HG03571 (cell line): ENCODE data around the gene NCAPG2.

Source experiments
- ATAC-seq: cut with Tn5 transposase; IDR thresholded peaks from one replicate; pipeline ENCODE4 v1.9.1; 2021; ENCODE audit not compliant: unreplicated experiment

Gene NCAPG2

DNA sequence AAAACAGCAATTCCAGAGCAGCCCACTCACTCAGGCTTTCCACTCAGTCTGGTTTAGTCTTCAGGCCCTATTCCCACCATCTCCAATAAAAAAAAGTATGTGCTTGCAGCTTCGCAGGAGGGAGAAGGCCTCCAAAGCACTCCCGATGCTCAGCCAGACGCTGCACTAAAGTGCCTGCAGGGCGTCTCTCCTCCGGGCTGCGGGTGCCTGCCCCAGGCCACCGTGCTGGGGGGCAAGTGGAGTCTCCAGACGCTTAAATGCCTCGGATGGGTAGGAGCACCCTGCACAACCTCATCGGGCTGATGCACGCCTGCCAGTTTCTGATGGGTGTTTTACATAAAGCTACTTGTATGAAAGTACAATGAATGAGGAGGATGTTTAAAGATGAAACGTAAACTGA, 31.3 kb upstream of the NCAPG2 start:
- no peak for ATAC-seq

DNA sequence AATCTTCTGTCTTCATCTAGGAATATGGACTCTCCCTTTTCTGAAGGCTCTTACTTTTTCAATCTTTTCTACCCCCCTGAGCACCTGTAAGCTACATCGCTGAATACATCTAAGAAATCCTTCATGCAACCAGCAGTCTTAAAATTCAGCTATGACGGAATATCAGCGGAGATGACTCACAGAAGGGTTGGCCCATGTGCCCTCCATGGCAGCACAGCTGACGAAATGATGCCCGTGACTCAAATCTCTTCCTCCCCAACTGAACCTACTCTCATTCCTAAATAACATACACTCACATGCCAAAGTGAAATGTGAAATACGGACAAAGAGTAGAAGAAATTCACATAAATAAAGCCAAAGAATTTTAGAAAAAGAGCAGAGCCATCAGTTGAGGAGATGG, 30.3 kb upstream of the NCAPG2 start:
- no peak for ATAC-seq

DNA sequence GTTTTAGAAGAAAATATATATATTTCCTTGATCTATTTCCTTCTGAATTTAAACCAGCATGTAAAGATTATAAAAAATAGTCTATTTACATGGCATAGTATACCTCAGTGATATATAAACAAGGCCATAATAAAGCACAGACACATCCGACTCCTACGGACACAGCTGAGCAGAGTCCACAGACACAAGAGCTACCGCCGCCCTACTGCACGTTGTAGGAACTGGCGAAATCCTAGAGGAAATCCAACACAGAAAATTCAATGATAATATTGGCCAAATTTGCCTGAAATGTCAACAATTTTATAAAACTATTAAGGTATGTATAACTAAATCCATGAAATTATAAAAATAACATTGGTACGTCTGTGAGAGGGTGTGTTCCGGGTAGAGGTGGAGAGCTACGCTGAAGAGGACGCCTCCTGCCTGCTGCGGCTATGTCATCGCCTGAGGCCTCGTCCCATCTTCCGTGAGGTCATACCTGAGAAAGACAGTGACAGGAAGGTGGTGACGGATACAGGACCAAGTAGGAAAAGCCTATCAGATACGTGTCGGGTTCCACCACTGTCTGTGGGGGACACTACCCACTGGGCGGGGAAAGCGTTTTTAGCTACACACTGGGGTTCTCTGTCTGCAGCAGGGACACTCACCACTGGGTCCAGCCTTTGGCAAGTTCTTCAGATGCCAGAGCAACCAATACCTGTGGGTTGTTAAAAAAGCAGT, 29.3 kb upstream of the NCAPG2 start:
- ATAC-seq, result no peak

DNA sequence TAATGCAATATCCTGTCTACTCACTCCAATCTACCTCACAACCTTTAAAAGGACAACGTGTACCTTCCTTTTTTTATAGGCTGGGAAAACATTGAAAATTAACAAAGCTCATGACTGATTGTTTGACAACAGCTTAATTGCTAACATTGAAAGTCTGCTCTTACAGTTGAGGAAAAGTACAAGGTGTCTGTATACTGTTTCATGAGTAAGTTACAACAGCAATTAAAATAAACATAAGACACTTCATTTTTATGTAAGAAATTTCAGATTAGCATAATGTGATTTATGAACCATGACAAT, 28.6 kb upstream of the NCAPG2 start:
- no peak for ATAC-seq

DNA sequence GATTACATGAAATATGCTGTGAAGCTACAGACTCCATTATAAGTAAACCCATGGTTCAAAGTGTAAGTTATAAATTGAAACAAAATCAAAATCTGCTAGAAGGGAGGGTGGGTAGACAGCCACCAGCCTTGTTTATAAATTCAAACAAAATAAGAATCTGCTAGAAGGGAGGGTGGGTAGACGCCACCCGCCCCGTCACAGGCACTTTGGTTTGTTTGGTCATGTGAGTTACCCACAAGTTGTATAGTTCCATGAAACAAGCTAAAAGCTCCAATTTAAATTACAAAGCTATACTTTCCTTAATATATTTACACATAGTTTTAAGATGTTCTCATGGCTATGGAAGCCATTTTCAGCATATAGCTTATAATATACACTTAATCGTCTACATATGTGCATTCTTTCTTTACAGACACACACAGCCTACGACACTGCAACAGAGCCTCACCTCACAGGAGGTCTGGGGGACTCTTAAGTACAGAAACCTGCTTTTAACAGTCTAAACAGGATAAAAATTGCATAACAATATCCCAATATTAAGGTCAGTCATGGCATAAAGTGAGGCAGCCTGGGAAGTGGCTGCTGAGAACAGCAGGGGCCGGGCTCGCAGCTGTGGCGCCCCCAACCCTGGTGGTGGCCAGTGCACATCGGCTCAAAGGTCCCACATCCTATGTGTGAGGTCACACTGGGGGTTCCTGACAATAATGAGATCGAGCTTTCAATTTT, 28.1 kb upstream of the NCAPG2 start:
- no peak for ATAC-seq

DNA sequence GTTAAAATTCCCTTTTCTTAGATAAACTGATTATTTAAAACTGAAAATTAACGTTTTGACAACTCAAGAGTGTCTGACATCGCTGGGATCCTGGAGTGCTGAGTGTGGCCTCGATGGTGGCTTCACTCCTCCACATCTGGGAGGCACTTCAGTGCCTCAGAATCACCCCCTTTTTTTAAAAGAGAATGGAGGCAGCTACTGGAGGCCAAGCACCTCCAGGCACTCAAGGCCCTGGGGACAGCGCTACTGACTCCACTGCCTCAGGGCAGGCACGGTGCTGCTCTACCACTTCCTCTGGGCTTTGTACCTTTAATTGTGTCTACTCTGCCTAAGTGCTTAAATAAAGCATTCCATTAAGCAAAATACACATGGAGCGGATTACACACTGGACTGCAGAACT, 27.2 kb upstream of the NCAPG2 start:
- ATAC-seq, result no peak

DNA sequence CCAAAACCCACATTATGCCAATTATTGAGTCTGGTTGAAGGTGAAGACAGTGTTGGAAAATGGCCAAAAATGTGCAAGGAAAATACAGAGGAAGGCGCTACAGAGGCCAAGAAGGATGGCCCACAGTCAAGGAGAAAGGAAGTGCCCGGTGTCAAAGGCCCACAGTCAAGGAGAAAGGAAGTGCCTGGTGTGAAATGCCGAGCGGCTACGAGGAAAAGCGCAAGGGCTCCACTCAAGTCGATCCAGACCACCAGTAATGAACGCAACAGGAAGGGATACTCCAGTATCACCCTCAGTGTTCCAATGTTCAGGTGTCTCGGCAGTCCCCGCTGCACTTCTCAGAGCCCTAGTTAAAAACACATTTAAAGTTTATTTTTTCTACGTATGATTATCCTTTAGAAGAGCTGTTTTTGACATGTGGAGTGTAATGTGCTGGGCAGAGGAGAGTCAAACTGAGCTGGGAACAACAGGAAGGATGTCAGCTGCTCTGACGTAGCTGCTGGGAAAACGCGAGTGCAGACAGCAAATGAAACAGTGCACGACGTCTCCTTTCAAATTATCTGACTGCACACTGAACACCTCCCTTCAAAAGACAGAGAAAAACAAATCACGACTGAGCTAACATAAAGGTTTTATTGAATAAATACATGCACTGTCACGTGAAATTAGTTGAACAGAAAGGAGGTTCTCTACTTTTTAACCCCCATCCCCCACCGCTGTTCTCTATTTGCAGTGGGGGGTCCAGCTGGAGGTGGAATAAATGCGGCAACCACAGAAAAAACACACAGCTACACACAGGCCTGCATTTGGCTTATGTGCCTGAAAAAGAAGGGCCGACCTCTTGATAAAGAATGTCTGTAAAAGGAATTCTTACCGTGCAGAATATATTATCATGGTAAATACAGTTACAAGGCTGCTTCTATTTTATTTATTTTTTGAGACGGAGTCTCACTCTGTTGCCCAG, 26.1 kb upstream of the NCAPG2 start:
- no peak for ATAC-seq

DNA sequence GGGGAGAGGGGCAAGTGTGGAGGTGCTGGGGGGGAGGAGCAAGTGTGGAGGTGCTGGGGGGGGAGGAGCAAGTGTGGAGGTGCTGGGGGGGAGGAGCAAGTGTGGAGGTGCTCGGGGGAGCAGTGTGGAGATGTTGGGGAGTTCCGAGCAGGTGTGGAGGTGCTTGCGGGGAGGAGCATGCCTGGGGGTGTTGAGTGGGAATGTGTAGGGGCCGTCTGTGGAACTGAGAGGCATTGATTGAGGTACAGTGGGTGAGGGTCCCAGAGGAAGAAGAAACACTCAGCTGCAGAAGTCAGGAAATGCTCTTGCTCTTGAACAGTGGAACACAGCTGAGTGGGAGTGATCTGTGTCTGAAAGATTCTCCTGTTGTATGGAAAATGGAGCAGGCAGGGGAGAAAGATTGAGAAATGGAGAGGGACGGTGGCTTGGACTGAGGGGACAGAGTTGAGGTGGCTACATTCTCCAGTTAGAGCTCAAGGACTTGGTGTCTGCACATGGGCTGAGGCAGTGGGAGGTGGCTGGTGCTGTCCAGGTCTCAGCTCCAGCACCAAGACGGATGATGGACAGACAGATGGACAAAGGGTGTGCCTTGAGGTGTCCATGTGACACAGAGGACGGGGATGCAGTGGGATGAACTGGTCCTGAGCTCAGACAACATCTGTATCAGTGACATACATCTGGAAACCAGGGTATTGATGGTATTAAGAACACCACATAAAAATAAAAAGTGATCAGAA, 25.2 kb upstream of the NCAPG2 start:
- no peak for ATAC-seq

DNA sequence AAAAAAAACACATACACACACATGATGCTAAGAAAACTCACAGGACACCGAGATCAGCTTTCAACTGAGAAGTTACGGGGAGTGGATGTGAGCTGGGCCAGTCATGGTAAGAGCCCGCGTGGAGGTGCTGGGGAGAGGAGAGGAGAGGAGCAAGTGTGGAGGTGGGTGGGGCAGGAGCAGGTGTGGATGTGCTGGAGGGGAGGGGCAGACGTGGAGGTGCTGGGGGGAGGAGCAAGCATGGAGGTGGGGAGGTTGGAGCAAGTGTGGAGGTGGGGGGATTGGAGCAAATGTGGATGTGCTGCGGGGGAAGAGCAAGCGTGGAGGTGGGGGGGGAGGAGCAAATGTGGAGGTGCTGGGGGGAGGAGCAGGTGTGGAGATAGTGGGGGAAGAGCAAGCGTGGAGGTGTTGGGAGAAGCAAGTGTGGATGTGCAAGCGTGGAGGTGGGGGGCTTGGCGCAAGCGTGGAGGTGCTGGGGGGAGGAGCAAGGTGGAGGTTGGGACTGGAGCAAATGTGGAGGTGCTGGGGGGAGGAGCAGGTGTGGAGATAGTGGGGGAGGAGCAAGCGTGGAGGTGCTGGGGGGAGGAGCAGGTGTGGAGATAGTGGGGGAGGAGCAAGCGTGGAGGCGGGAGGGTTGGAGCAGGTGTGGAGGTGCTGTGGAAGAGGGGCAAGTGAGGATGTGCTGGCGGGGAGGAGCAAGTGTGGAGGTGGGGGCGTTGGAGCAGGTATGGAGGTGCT, 24.5 kb upstream of the NCAPG2 start:
- no peak for ATAC-seq

DNA sequence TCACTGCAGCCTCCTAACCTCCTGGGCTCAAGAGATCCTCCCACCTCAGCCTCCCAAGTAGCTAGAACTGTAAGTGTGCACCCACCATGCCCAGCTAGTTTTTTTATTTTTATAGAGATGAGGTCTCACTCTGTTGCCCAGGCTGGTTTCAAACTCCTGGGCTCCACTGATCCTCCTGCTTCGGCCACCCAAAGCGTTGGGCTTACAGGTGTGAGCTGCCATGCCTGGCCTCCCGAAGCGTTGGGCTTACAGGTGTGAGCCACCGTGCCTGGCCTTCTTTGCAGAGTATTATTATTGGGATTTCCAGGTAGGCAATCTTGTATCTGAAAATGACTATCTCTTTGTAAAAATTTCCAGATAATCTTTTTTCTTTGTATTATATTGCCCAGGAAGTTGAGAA, 23.1 kb upstream of the NCAPG2 start:
- no peak for ATAC-seq

DNA sequence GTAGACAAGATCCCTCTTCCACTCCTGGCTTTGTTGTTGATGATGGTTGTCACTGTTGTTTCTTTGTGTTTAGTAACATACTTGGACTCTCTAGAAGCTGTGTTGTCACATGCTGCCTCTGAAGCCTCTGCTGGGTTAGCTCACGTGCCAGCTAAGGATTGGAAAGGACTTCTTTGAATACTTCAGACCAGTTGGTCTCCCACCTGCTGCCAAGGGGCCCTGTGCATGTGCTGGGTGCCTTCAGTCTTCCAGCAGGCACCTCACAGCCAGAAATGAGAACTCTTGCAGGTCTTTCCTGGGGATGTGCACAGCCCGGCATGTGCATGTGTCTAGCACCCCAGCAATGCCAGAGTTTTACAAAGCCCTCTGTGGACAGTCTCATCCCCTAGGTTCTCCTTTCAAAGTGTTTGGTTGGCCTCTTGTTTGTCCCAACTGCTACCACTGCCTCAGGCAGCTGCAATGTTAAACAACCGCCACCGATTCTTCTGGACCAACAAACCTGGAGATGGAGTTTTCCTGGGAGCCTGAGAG, 21.7 kb upstream of the NCAPG2 start:
- ATAC-seq, result no peak

DNA sequence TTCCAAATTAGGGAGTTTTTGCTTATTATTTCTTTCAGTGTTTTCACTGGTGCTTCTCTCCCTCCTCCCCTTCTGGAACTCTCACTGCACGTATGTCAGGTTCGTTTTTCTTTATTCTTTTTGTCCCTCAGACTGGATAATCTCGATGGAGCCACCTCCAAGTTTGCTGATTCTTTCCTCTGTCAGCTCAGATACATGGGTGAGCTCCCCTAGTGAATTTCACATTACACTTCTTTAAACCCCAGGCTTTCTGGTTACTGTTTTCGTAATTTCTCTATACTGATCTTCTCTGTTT, 20.8 kb upstream of the NCAPG2 start:
- ATAC-seq, result no peak

DNA sequence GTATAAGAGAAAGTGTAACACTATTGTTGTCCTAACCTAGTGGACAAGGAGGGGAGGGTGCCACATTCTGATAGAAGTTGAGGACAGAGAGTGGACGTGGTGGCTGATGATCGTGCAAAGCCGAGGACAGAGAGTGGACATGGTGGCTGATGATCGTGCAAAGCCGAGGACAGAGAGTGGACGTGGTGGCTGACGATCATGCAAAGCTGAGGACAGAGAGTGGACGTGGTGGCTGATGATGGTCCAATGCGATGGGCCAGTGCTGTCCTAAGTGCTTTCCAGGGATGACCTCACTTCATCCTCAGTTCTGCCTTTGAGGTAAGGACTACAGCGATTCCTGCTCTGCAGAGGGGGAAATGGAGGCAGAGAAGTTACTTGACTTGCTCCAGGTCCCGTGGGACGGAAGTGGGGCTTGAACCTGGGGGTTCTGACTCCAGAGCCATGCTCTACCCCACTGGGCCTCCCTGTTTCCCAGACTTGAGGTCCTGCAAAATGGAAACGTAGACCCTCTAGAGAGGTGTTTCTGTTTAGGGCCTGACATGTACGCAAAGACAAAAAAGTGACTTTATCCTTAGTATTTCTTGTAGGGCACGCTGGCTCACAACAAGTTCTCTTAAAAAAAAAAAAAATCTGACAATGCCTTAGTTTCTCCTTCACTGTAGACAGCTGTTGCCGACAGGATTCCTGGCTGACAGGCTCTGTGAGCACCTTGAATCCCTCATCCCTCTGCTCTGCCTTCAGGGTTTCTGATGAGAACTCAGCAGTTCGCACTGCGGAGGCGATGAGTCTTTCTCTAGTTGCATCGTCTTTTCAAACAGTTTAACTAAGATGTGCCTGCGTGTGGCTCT, 20.3 kb upstream of the NCAPG2 start:
- no peak for ATAC-seq

DNA sequence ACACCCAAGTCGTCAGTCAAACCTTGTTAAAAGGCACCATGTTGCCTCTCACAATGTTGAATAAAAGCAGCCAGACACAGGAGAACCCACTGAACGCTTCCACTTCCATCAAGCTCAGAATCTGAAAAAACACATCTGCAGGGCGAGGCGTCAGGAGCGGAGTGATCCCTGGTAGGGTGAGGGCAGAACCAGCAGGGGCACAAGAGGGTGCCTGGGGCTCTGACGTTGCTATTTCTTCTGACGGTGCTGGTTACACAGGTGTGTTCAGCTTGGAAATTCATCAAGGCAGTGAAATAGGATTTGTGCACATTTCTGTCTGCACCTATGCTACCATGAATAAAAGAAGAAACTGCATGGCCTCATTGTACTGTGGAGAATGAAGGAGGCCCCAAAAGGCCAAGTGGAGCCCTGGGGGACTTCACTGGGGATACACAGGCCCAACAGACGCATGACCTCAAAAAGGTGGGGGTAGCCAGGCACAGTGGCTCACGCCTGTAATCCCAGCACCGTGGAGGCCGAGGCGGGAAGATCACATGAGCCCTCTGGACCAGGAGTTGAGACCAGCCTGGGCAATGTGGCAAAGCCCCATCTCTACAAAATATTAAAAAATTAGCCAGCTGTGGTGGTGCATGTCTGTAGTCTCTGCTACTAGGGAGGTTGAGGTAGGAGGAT, 19.2 kb upstream of the NCAPG2 start:
- ATAC-seq, result no peak

DNA sequence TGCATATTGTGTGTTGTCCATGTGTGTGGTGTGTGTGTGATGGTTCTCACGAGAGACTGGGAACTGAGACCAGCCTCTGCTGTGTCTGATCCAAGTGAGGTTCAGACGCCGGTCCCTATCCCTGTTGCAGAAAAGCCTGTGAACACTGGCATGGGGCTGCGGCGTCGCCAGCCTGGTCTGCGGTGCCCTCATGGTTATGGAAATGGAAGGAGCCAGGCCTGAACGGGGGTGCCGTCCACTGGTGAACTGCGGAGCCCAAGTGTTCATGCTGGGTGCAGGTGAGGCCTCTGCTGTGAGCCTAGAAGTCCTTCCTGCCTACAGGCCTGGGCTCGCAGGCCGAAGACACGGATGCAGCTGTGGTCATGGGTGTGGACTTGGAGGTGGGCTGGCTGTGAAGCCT, 18.7 kb upstream of the NCAPG2 start:
- ATAC-seq, result no peak

DNA sequence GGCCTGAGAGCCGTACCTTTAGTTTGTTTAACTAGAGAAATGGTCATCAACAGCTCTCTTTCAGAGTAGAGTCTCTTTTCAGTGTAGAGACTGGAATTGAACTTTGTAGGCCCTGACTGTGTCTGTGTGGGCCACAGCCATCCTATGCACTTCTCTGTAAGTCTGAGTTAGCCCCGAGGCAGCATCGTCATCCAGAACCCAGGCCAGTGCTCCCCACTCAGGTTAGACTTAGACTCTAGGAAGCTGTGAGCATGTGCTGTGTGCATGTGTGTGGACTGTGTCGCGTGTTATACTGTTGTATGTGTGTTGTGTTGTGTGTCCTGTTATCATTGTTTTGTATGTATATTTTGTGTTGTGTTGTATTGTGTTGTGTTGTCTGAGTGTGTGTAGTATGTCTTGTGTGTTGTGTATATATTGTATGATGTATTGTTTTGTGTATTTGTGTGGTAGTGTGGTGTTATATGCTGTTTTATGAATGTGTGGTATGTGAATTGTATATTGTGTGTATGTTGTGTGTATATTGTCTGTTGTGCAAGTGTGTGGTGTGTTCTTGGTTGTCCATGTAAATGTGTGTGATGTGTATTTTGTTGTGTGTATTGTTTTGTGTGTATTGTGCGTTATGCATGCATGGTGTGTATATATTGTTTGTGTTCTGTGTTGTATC, 18.1 kb upstream of the NCAPG2 start:
- no peak for ATAC-seq

DNA sequence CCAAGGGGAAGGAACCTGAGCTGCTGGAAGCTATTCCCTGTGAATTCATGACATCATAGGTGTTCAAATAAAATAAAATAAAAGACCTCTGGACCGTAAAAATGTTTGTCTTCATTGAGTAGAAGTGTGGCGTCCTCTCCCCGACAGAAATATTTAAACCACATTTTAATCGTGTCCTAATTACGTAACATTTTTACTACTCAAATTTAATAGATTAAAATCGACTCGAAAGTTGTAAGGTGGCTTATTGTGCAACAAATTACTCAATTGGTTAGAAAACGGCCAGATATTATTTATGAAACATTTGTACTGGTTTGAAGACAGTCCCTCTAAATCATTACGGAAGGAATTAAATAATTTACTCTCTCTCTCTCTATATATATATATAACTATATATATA, 15.5 kb upstream of the NCAPG2 start:
- ATAC-seq, result no peak

DNA sequence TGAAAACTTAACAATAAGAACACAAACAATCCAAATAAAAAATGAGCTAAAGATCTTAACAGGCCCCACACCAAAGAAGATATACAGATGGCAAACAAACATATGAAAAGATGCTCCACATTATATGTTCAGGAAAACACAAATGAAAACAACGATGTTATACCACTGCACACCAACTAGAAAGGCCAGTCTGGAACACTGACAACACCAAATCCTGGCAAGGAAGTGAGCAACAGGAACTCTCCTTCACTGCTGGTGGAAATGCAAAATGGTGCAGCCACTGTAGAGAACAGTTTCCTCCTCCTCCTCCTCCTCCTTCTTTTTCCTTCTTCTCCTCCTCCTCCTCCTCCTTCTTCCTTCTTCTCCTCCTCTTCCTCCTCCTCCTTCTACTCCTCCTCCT, 12.2 kb upstream of the NCAPG2 start:
- no peak for ATAC-seq
